CD4-positive, alpha-beta T cell (primary cell): Measurements from ENCODE around the gene ZNF280A. TPM values are rescaled to one million over a fixed set of nuclear protein-coding genes. Genes with fewer than 3 reads are reported as not detected.

ENCODE experiments used
- ATAC-seq: fragments of 200-7000 bp; cut with Tn5 transposase; one replicate; pipeline ENCODE4 v1.10.0; 2022; ENCODE audit warnings: mild to moderate bottlenecking; ENCODE audit not compliant: poor library complexity
- CTCF ChIA-PET: fragments of 350-600 bp; sonication (Branson Sonifier 250); formaldehyde crosslinking; loops from one replicate; lab custom pipeline; 2021; ENCODE audit warnings: antibody characterized with exemption, inconsistent platforms; lab: Charles Lee
- POLR2A ChIA-PET: fragments of 350-600 bp; sonication (Branson Sonifier 250); formaldehyde crosslinking; loops from one replicate; lab custom pipeline; 2021; ENCODE audit warnings: antibody characterized with exemption, inconsistent platforms; lab: Charles Lee
- DNase-seq, 14 experiments: peaks; one replicate each; pipeline ENCODE4 v3.0.0-alpha.2; 2013 to 2020; ENCODE audit warnings: mixed read lengths in 2 of 14
- H3K27ac ChIP-seq, 2 donors: one replicate each; pipeline versions ENCODE4 v1.5.1 to v1.7.0; 2013; ENCODE audit warnings: low read length in 2 of 2, low read depth in 1 of 2, mild to moderate bottlenecking in 1 of 2
- H3K27me3 ChIP-seq, 2 experiments: 1 replicate in 1 of 2; 2 replicates in 1 of 2; pipeline versions ENCODE4 v1.6.1 to v1.7.0; 2013; ENCODE audit warnings: low read length in 2 of 2, control low read depth in 1 of 2, mild to moderate bottlenecking in 1 of 2, moderate library complexity in 1 of 2; ENCODE audit not compliant: insufficient read depth in 2 of 2, control insufficient read depth in 1 of 2
- H3K36me3 ChIP-seq: one replicate; pipeline ENCODE4 v1.6.1; 2013; ENCODE audit warnings: low read length, control low read depth; ENCODE audit not compliant: insufficient read depth
- H3K4me1 ChIP-seq: one replicate; pipeline ENCODE4 v1.6.1; 2013; ENCODE audit warnings: low read length, control low read depth; ENCODE audit not compliant: insufficient read depth
- H3K4me3 ChIP-seq: one replicate; pipeline ENCODE4 v1.5.1; 2013; ENCODE audit warnings: mild to moderate bottlenecking, low read length, moderate library complexity
- H3K9me3 ChIP-seq, 2 experiments: 1 replicate in 1 of 2; 2 replicates in 1 of 2; pipeline versions ENCODE4 v1.6.1 to v1.7.0; 2013; ENCODE audit warnings: low read length in 2 of 2, mild to moderate bottlenecking in 2 of 2, control low read depth in 1 of 2, moderate library complexity in 1 of 2; ENCODE audit not compliant: control insufficient read depth in 1 of 2, insufficient read depth in 1 of 2
- H3K27ac Mint-ChIP-seq: one replicate; pipeline ENCODE4 v1.8.0; 2020; ENCODE audit warnings: mixed read lengths
- H3K27me3 Mint-ChIP-seq: one replicate; pipeline ENCODE4 v1.8.0; 2021; ENCODE audit warnings: mixed read lengths
- H3K36me3 Mint-ChIP-seq: one replicate; pipeline ENCODE4 v1.8.0; 2021; ENCODE audit warnings: low read depth, mixed read lengths
- H3K4me1 Mint-ChIP-seq: one replicate; pipeline ENCODE4 v1.8.0; 2021; ENCODE audit warnings: low read depth, mixed read lengths
- H3K4me3 Mint-ChIP-seq: one replicate; pipeline ENCODE4 v1.8.0; 2020; ENCODE audit warnings: mild to moderate bottlenecking, mixed read lengths
- H3K9me3 Mint-ChIP-seq: one replicate; pipeline ENCODE4 v1.8.0; 2020; ENCODE audit warnings: mixed read lengths
- intact Hi-C, 2 experiments: fragments of 100-400 bp; cut with DNase I in 1 of 2; cut with micrococcal nuclease in 1 of 2; formaldehyde crosslinking; loops; one replicate each; pipeline versions ENCODE4 v1.15.1 to v1.9.0; 2023 to 2025; cut with DNase I, micrococcal nuclease
- total RNA-seq, 174 experiments: library from RNA in 2 of 174; stranded (reverse) in 2 of 174; gene quantifications; one replicate each; pipeline ENCODE4 v1.2.3 and lab custom pipeline; 2021 to 2026
- TF ChIP-seq, protein P1 (sequence below): fragments of 200-600 bp; IDR thresholded peaks from one replicate; pipeline ENCODE4 v1.8.0; 2022; ENCODE audit warnings: antibody characterized with exemption, mild to moderate bottlenecking

The ZNF280A gene
- total RNA-seq, 2 experiments from 2014 or later, result not detected

DNA sequence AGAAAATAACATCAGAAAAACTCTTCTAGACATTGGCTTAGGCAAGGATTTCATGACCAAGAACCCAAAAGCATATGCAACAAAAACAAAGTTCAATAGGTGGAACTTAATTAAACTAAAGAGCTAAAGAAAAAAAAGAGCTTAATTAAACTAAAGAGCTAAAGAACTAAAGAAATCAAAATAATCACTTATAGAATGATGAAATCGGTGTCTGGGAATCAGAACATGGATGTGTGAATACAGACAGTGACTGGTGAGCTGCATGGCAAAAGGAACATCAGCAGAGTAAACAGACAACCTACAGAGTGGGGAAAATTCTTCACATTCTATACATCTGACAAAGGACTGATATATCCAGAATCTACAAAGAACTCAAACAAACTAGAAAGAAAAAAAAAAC, 53.0 kb downstream of the ZNF280A start:
- no peaks in the 10 kb centered on the region for H3K36me3 ChIP-seq
- Mint-ChIP-seq H3K4me1 (no peaks in the 10 kb centered on the region), H3K9me3 (peaks cover 13% of the 10 kb centered on the region), H3K27ac (no peak overlapping the region), H3K36me3 (no peaks in the 10 kb centered on the region), H3K27me3 (peaks cover 66% of the 10 kb centered on the region), H3K4me3 (no peak overlapping the region)
- no peak overlapping the region for H3K4me3 ChIP-seq
- intact Hi-C loops, result loop anchor here (10.0 kb wide), 3 partner anchors 118 to 488 kb away; no protein-coding TSS in a partner anchor
- POLR2A ChIA-PET, result no interaction called here
- H3K4me1 ChIP-seq, result no peaks in the 10 kb centered on the region
- TF ChIP-seq, protein P1, sequence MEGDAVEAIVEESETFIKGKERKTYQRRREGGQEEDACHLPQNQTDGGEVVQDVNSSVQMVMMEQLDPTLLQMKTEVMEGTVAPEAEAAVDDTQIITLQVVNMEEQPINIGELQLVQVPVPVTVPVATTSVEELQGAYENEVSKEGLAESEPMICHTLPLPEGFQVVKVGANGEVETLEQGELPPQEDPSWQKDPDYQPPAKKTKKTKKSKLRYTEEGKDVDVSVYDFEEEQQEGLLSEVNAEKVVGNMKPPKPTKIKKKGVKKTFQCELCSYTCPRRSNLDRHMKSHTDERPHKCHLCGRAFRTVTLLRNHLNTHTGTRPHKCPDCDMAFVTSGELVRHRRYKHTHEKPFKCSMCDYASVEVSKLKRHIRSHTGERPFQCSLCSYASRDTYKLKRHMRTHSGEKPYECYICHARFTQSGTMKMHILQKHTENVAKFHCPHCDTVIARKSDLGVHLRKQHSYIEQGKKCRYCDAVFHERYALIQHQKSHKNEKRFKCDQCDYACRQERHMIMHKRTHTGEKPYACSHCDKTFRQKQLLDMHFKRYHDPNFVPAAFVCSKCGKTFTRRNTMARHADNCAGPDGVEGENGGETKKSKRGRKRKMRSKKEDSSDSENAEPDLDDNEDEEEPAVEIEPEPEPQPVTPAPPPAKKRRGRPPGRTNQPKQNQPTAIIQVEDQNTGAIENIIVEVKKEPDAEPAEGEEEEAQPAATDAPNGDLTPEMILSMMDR, result no peak
- ATAC-seq (no peak), DNase-seq (no peak)
- no peak overlapping the region for H3K27ac ChIP-seq
- CTCF ChIA-PET, result no interaction called here
- peaks cover 4 to 12% of the 10 kb centered on the region in 2 experiments for H3K9me3 ChIP-seq
- H3K27me3 ChIP-seq, result peaks cover 17 to 19% of the 10 kb centered on the region in 2 experiments

DNA sequence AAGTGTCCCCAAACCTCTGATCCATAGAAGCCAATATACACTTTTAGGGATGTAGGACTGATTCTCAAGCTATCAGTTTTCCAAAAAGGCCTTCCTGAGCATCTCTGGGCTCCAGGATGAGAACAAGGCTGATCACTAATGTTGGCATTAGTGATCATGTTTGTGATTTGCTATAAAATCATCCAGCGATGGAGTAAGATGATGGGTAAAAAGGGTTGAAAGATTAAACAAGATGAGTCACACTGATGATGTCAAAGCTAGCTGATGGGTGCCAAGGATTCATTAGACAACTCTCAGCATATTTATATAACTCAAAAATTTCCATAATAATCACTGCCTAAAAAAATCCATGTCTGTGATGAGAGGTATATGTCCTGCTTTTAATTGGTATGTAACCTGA, 54.3 kb downstream of the ZNF280A start:
- Mint-ChIP-seq H3K36me3 (peaks cover under 1% of the 10 kb centered on the region), H3K9me3 (peaks cover 13% of the 10 kb centered on the region), H3K27ac (no peak overlapping the region), H3K27me3 (peaks cover 71% of the 10 kb centered on the region), H3K4me3 (no peak overlapping the region), H3K4me1 (no peaks in the 10 kb centered on the region)
- intact Hi-C loops, result loop anchor here (10.0 kb wide), 3 partner anchors 119 to 489 kb away; no protein-coding TSS in a partner anchor
- H3K9me3 ChIP-seq, result peaks cover 4 to 7% of the 10 kb centered on the region in 2 experiments
- no peak for DNase-seq
- H3K4me1 ChIP-seq, result no peaks in the 10 kb centered on the region
- CTCF ChIA-PET, result no interaction called here
- POLR2A ChIA-PET, result no interaction called here
- peaks cover 17 to 19% of the 10 kb centered on the region in 2 experiments for H3K27me3 ChIP-seq
- H3K4me3 ChIP-seq, result no peak overlapping the region
- ATAC-seq, result no peak
- no peaks in the 10 kb centered on the region for H3K36me3 ChIP-seq
- H3K27ac ChIP-seq, result no peak overlapping the region
- TF ChIP-seq, protein P1, result no peak

DNA sequence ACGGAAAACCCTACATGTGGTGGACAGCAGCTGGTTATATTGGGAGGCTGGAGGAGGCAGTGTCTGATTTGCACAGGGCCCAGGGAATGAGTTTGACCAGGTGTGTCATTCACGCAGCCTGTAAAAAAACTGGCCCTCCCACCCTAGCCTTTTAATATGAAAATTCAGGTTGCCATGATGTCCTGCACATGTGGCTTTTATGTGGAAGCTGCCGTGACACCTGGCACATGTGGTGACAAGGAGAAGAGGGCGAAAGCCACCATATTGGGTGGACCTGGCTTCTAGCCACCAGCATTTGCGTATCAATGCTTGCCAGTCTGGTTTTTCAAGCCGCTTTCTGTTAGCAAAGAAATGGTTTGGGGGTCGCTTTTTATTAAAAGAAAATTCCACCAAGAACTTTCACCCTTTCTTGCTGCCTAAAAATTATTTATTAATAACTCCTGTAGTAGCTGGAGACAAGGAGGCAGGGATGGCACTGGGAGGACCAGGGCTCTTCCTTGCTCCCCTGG, 54.9 kb downstream of the ZNF280A start:
- peaks cover 4 to 6% of the 10 kb centered on the region in 2 experiments for H3K9me3 ChIP-seq
- no peaks in the 10 kb centered on the region for H3K4me1 Mint-ChIP-seq
- H3K27me3 Mint-ChIP-seq, result peaks cover 75% of the 10 kb centered on the region
- POLR2A ChIA-PET, result no interaction called here
- H3K9me3 Mint-ChIP-seq, result peaks cover 13% of the 10 kb centered on the region
- H3K27me3 ChIP-seq, result peaks cover 17 to 19% of the 10 kb centered on the region in 2 experiments
- no peaks in the 10 kb centered on the region for H3K36me3 ChIP-seq
- no peak overlapping the region for H3K27ac Mint-ChIP-seq
- DNase-seq, result no peak
- no peaks in the 10 kb centered on the region for H3K4me1 ChIP-seq
- H3K27ac ChIP-seq, result no peak overlapping the region
- peaks cover 4% of the 10 kb centered on the region for H3K36me3 Mint-ChIP-seq
- H3K4me3 Mint-ChIP-seq, result no peak overlapping the region
- no peak for ATAC-seq
- intact Hi-C loops, result loop anchor here (10.0 kb wide), 3 partner anchors 120 to 490 kb away; no protein-coding TSS in a partner anchor
- no peak overlapping the region for H3K4me3 ChIP-seq
- CTCF ChIA-PET, result no interaction called here
- TF ChIP-seq, protein P1, result no peak
